Naive B cell (primary cell): ENCODE measurements around the gene CD274. TPM values are rescaled to one million over a fixed set of nuclear protein-coding genes. Genes with fewer than 3 reads are reported as not detected.

Experiments
- ATAC-seq, 2 donors: fragments of 150-1000 bp; cut with Tn5 transposase; 2 replicates each; pipeline ENCODE4 v1.10.0; 2021; ENCODE audit warnings: low read depth in 2 of 2, mild to moderate bottlenecking in 2 of 2, moderate library complexity in 2 of 2
- DNase-seq: peaks from one replicate; pipeline ENCODE4 v3.0.0; 2022
- H3K27ac Mint-ChIP-seq, 6 donors: one replicate each; pipeline ENCODE4 v1.8.0; 2020 to 2022; ENCODE audit warnings: mild to moderate bottlenecking in 6 of 6, mixed read lengths in 6 of 6, moderate library complexity in 5 of 6, inconsistent platforms in 2 of 6
- H3K27me3 Mint-ChIP-seq, 3 donors: one replicate each; pipeline ENCODE4 v1.8.0; 2021 to 2022; ENCODE audit warnings: mixed read lengths in 3 of 3, mild to moderate bottlenecking in 1 of 3
- H3K36me3 Mint-ChIP-seq, 2 donors: one replicate each; pipeline ENCODE4 v1.8.0; 2020 to 2022; ENCODE audit warnings: mixed read lengths in 2 of 2, inconsistent platforms in 1 of 2, mild to moderate bottlenecking in 1 of 2
- H3K4me1 Mint-ChIP-seq, 3 donors: one replicate each; pipeline ENCODE4 v1.8.0; 2020 to 2022; ENCODE audit warnings: mixed read lengths in 3 of 3, inconsistent platforms in 1 of 3, mild to moderate bottlenecking in 1 of 3, moderate library complexity in 1 of 3
- H3K4me3 Mint-ChIP-seq, 8 donors: one replicate each; pipeline ENCODE4 v1.8.0; 2020 to 2022; ENCODE audit warnings: mild to moderate bottlenecking in 8 of 8, mixed read lengths in 8 of 8, moderate library complexity in 8 of 8, inconsistent platforms in 2 of 8
- H3K9me3 Mint-ChIP-seq, 7 donors: one replicate each; pipeline ENCODE4 v1.8.0; 2020 to 2022; ENCODE audit warnings: mixed read lengths in 7 of 7, mild to moderate bottlenecking in 5 of 7, inconsistent platforms in 2 of 7, moderate library complexity in 1 of 7
- polyA plus RNA-seq, 6 donors: library from polyadenylated mRNA; unstranded; fragments of 300-500 nt; fragmentation: Illumina TruSeq; gene quantifications; one replicate each; pipeline ENCODE4 v1.2.3, GENCODE V29; 2021; ENCODE audit warnings: low read depth in 6 of 6

Gene CD274
- polyA plus RNA-seq, 6 donors from 2014 or later = 0.29 to 0.61 (median 0.40) TPM; not detected in 1

- Mint-ChIP-seq H3K9me3 (peaks cover 0 to 16% (median 5%) of the 10 kb centered on the region in 7 donors), H3K36me3 (peaks cover 0 to 23% of the 10 kb centered on the region in 2 donors), H3K4me3 (no peak overlapping the region), H3K27ac (no peak overlapping the region), H3K4me1 (peaks cover 0 to 3% (median 0%) of the 10 kb centered on the region in 3 donors), H3K27me3 (peaks cover 8 to 26% (median 13%) of the 10 kb centered on the region in 3 donors)
- ATAC-seq (no peak), DNase-seq (no peak)
Measured at GRCh38 chr9:5502553-5502952, 52.2 kb downstream of the CD274 start.

GRCh38 chr9:5509573-5509972 is 59.2 kb downstream of the CD274 start:
- peaks cover 0 to 6% (median 3%) of the 10 kb centered on the region in 7 donors for H3K9me3 Mint-ChIP-seq
- peaks cover 18 to 36% (median 32%) of the 10 kb centered on the region in 3 donors for H3K4me1 Mint-ChIP-seq
- no peak for ATAC-seq
- H3K27ac Mint-ChIP-seq = peak overlapping the region in 1 of 6 donors; percentile 27
- peak overlapping the region in 3 of 8 donors; percentile 36 to 81 (median 52) for H3K4me3 Mint-ChIP-seq
- H3K36me3 Mint-ChIP-seq = peaks cover 0 to 5% of the 10 kb centered on the region in 2 donors
- no peak for DNase-seq
- peaks cover 9 to 33% (median 16%) of the 10 kb centered on the region in 3 donors for H3K27me3 Mint-ChIP-seq

- H3K27ac Mint-ChIP-seq = peak within 1 kb of the TSS in 4 of 6 donors; percentile 27 to 80 (median 58)
- H3K9me3 Mint-ChIP-seq = peaks cover 0 to 4% (median 0%) of the 10 kb centered on the region in 7 donors
- no peak for DNase-seq
- H3K27me3 Mint-ChIP-seq = peaks cover 9 to 28% (median 19%) of the 10 kb centered on the region in 3 donors
- peak within 1 kb of the TSS; percentile 36 to 83 (median 62) for H3K4me3 Mint-ChIP-seq
- peaks cover 18 to 36% (median 32%) of the 10 kb centered on the region in 3 donors for H3K4me1 Mint-ChIP-seq
- H3K36me3 Mint-ChIP-seq = no peaks in the 10 kb centered on the region
- peak; percentile 40 to 55 for ATAC-seq
Measured at GRCh38 chr9:5510360-5510931, 60.1 kb downstream of the CD274 start, which contains the start of gene PDCD1LG2. PDCD1LG2 (plus strand) TSS chr9:5510531; CDS start chr9:5522547, 12,016 bp downstream.

- no peaks in the 10 kb centered on the region for H3K36me3 Mint-ChIP-seq
- H3K27ac Mint-ChIP-seq = no peak overlapping the region
- DNase-seq = no peak
- ATAC-seq = no peak
- peaks cover 18 to 36% (median 32%) of the 10 kb centered on the region in 3 donors for H3K4me1 Mint-ChIP-seq
- H3K9me3 Mint-ChIP-seq = peaks cover 0 to 4% (median 0%) of the 10 kb centered on the region in 7 donors
- peak overlapping the region in 1 of 8 donors; percentile 52 for H3K4me3 Mint-ChIP-seq
- H3K27me3 Mint-ChIP-seq = peaks cover 9 to 26% (median 19%) of the 10 kb centered on the region in 3 donors
Measured at GRCh38 chr9:5510989-5511388, 60.6 kb downstream of the CD274 start.

GRCh38 chr9:5511476-5511875 is 61.1 kb downstream of the CD274 start:
- Mint-ChIP-seq H3K9me3 (peaks cover 0 to 2% (median 0%) of the 10 kb centered on the region in 7 donors), H3K36me3 (no peaks in the 10 kb centered on the region), H3K4me3 (no peak overlapping the region), H3K4me1 (peaks cover 18 to 36% (median 32%) of the 10 kb centered on the region in 3 donors), H3K27me3 (peaks cover 9 to 22% (median 19%) of the 10 kb centered on the region in 3 donors), H3K27ac (no peak overlapping the region)
- no peak for DNase-seq
- no peak for ATAC-seq

- peak overlapping the region in 1 of 6 donors; percentile 10 for H3K27ac Mint-ChIP-seq
Measured at GRCh38 chr9:5511935-5512580, 61.7 kb downstream of the CD274 start.

GRCh38 chr9:5512658-5513452 is 62.5 kb downstream of the CD274 start:
- ATAC-seq (peak; percentile 32 to 52), DNase-seq (no peak)
- Mint-ChIP-seq H3K36me3 (no peaks in the 10 kb centered on the region), H3K9me3 (no peaks in the 10 kb centered on the region), H3K27me3 (peaks cover 16 to 29% (median 19%) of the 10 kb centered on the region in 3 donors), H3K4me1 (peaks cover 21 to 40% (median 32%) of the 10 kb centered on the region in 3 donors), H3K4me3 (peak overlapping the region in 1 of 8 donors; percentile 45), H3K27ac (peak overlapping the region in 1 of 6 donors; percentile 3)

More at GRCh38 chr9:5511935-5512580, 61.7 kb downstream of the CD274 start:
- Mint-ChIP-seq H3K27me3 (peaks cover 9 to 26% (median 19%) of the 10 kb centered on the region in 3 donors), H3K4me3 (no peak overlapping the region), H3K4me1 (peaks cover 18 to 36% (median 32%) of the 10 kb centered on the region in 3 donors), H3K36me3 (no peaks in the 10 kb centered on the region), H3K9me3 (peaks cover 0 to under 1% (median 0%) of the 10 kb centered on the region in 7 donors)
- ATAC-seq = no peak
- DNase-seq = no peak

- Mint-ChIP-seq H3K27ac (peak overlapping the region in 1 of 6 donors; percentile 26), H3K4me3 (no peak overlapping the region), H3K4me1 (peaks cover 28 to 50% (median 39%) of the 10 kb centered on the region in 3 donors), H3K9me3 (no peaks in the 10 kb centered on the region), H3K36me3 (no peaks in the 10 kb centered on the region), H3K27me3 (peaks cover 18 to 27% (median 21%) of the 10 kb centered on the region in 3 donors)
- DNase-seq (no peak), ATAC-seq (no peak)
Measured at GRCh38 chr9:5513966-5514616, 63.7 kb downstream of the CD274 start.

- Mint-ChIP-seq H3K36me3 (no peaks in the 10 kb centered on the region), H3K27me3 (peaks cover 18 to 27% (median 26%) of the 10 kb centered on the region in 3 donors), H3K4me3 (no peak overlapping the region), H3K9me3 (no peaks in the 10 kb centered on the region), H3K27ac (no peak overlapping the region), H3K4me1 (peaks cover 25 to 53% (median 38%) of the 10 kb centered on the region in 3 donors)
- ATAC-seq (no peak), DNase-seq (no peak)
Measured at GRCh38 chr9:5514617-5515260, 64.4 kb downstream of the CD274 start.

GRCh38 chr9:5515261-5515650 is 64.9 kb downstream of the CD274 start:
- H3K36me3 Mint-ChIP-seq = no peaks in the 10 kb centered on the region
- no peak for DNase-seq
- no peak for ATAC-seq
- H3K27me3 Mint-ChIP-seq = peaks cover 18 to 27% (median 22%) of the 10 kb centered on the region in 3 donors
- H3K4me3 Mint-ChIP-seq = no peak overlapping the region
- peaks cover 20 to 48% (median 33%) of the 10 kb centered on the region in 3 donors for H3K4me1 Mint-ChIP-seq
- H3K9me3 Mint-ChIP-seq = no peaks in the 10 kb centered on the region
- H3K27ac Mint-ChIP-seq = no peak overlapping the region

GRCh38 chr9:5516453-5517220 is 66.3 kb downstream of the CD274 start:
- Mint-ChIP-seq H3K9me3 (no peaks in the 10 kb centered on the region), H3K4me1 (peaks cover 16 to 42% (median 28%) of the 10 kb centered on the region in 3 donors), H3K27me3 (peaks cover 10 to 21% (median 20%) of the 10 kb centered on the region in 3 donors), H3K27ac (no peak overlapping the region), H3K36me3 (no peaks in the 10 kb centered on the region), H3K4me3 (no peak overlapping the region)
- DNase-seq = no peak
- ATAC-seq = no peak
